Measurements from ENCODE around the gene CMTM3.
A peak's percentile ranks its signal among the peaks of the same experiment; 100 is the strongest.
"Not testable (repeated sequence)": the region's sequence is repeated elsewhere in the genome, so short reads cannot be mapped to it uniquely, and the experiment has no call there.

CMTM3 gene

GRCh38 chr16:66604376-66605176 lies at the start of gene CMTM3:
TSS of gene CMTM3 (plus strand) at chr16:66604704. CDS start at chr16:66604806, 102 bp downstream.
- DNase-seq, result peak; percentile 67

GRCh38 chr16:66560107-66560506 lies 44.4 kb upstream of the CMTM3 start:
- DNase-seq, result no peak

- DNase-seq, result no peak
Measured at GRCh38 chr16:66561381-66562080, 43.0 kb upstream of the CMTM3 start.

GRCh38 chr16:66562409-66562808 lies 42.1 kb upstream of the CMTM3 start:
- DNase-seq, result no peak

GRCh38 chr16:66562986-66563385 lies 41.5 kb upstream of the CMTM3 start:
- no peak for DNase-seq

- no peak for DNase-seq
Measured at GRCh38 chr16:66563574-66564334, 40.8 kb upstream of the CMTM3 start.

- DNase-seq, result no peak
Measured at GRCh38 chr16:66566051-66566901, 38.2 kb upstream of the CMTM3 start, which contains the start of gene CMTM1. TSS of gene CMTM1 (plus strand) at chr16:66566439. CDS start at chr16:66566514, 75 bp downstream.

- DNase-seq, result not testable (repeated sequence)
Measured at GRCh38 chr16:66567270-66567669, 37.2 kb upstream of the CMTM3 start.

GRCh38 chr16:66568355-66568754 lies 36.1 kb upstream of the CMTM3 start:
- DNase-seq, result no peak

- no peak for DNase-seq
Measured at GRCh38 chr16:66569131-66569530, 35.4 kb upstream of the CMTM3 start.

- no peak for DNase-seq
Measured at GRCh38 chr16:66569827-66570405, 34.6 kb upstream of the CMTM3 start.

- DNase-seq, result no peak
Measured at GRCh38 chr16:66572356-66572755, 32.1 kb upstream of the CMTM3 start.

- DNase-seq, result no peak
Measured at GRCh38 chr16:66574081-66574480, 30.4 kb upstream of the CMTM3 start.

- DNase-seq, result no peak
Measured at GRCh38 chr16:66574531-66574930, 30.0 kb upstream of the CMTM3 start.

- DNase-seq, result no peak
Measured at GRCh38 chr16:66575060-66575459, 29.4 kb upstream of the CMTM3 start.

GRCh38 chr16:66576296-66576695 lies 28.2 kb upstream of the CMTM3 start:
- no peak for DNase-seq

- DNase-seq, result peak; percentile 17
Measured at GRCh38 chr16:66578651-66579531, 25.6 kb upstream of the CMTM3 start, which contains the start of gene CMTM2. TSS of gene CMTM2 (plus strand) at chr16:66579463. CDS start at chr16:66579608, 145 bp downstream.

- no peak for DNase-seq
Measured at GRCh38 chr16:66580605-66581209, 23.8 kb upstream of the CMTM3 start.

- no peak for DNase-seq
Measured at GRCh38 chr16:66581246-66581952, 23.1 kb upstream of the CMTM3 start.
